Mesodermal cell (in vitro differentiated cells): ENCODE data around the gene DCAF8.
A peak's percentile ranks its signal among the peaks of the same experiment; 100 is the strongest.

Source experiments
- H3K27ac ChIP-seq: 2 replicates; pipeline ENCODE4 v1.7.0; 2013; ENCODE audit warnings: mild to moderate bottlenecking, low read depth, low read length, moderate library complexity; ENCODE audit not compliant: severe bottlenecking
- H3K36me3 ChIP-seq: 2 replicates; pipeline ENCODE4 v1.7.1; 2013; ENCODE audit warnings: mild to moderate bottlenecking, low read length, moderate library complexity; ENCODE audit not compliant: control insufficient read depth, insufficient read depth
- H3K4me1 ChIP-seq: one replicate; pipeline ENCODE4 v1.7.1; 2013; ENCODE audit warnings: mild to moderate bottlenecking, low read length; ENCODE audit not compliant: insufficient read depth, control insufficient read depth, poor library complexity, severe bottlenecking
- H3K4me3 ChIP-seq: 2 replicates; pipeline ENCODE4 v1.7.0; 2013; ENCODE audit warnings: low read length, control low read depth, mild to moderate bottlenecking; ENCODE audit not compliant: insufficient read depth, poor library complexity, severe bottlenecking; ENCODE audit errors: extremely low read depth
- H3K9me3 ChIP-seq: 2 replicates; pipeline ENCODE4 v1.7.1; 2013; ENCODE audit warnings: mild to moderate bottlenecking, low read length, moderate library complexity; ENCODE audit not compliant: control insufficient read depth
- WGBS, 2 experiments: methylation state at CpG; one replicate each; pipeline ENCODE4 v1.1.5; 2013; ENCODE audit warnings: missing lambda C conversion rate in 2 of 2; ENCODE audit not compliant: insufficient coverage in 2 of 2; 5-methylcytosine and 5-hydroxymethylcytosine counted together

DCAF8 gene

DNA sequence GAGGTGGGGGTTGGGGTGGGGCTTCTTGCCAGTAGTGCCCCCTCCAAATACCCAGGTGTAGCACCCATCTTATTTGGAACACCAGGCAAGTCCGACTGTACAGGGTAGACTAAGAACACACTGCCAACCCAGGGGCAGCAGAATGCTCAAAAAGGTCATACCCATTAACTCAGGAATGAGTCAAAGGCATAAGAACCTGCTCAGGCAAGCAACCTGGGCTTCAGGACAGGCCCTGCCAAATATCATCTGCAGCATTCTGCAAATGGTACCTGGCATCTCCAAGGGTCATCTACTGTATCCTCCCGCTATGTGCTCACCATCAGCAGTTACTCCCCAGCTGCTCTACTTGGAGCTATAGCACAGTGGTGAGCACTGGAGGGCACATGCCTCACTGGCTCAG, 37.7 kb downstream of the DCAF8 start:
- peaks cover 94% of the 10 kb centered on the region for H3K36me3 ChIP-seq
- H3K9me3 ChIP-seq, result no peaks in the 10 kb centered on the region
- H3K4me1 ChIP-seq, result peaks cover 2% of the 10 kb centered on the region
- WGBS, 2 experiments, result 82 to 100% methylated on average over 2 of the region's 2 CpGs
- no peak overlapping the region for H3K4me3 ChIP-seq
- H3K27ac ChIP-seq, result no peak overlapping the region

- H3K27ac ChIP-seq, result no peak overlapping the region
- H3K36me3 ChIP-seq, result peaks cover 93% of the 10 kb centered on the region
- peaks cover 21% of the 10 kb centered on the region for H3K4me1 ChIP-seq
- H3K4me3 ChIP-seq, result no peak overlapping the region
- WGBS, 2 experiments, result no CpG with 5 or more reads among the region's 3 CpGs
- no peaks in the 10 kb centered on the region for H3K9me3 ChIP-seq
Measured at GRCh38 chr1:160222546-160222945, 39.8 kb downstream of the DCAF8 start.

- Histone ChIP-seq H3K4me3 (no peak overlapping the region), H3K4me1 (peaks cover 26% of the 10 kb centered on the region), H3K9me3 (no peaks in the 10 kb centered on the region), H3K36me3 (peaks cover 94% of the 10 kb centered on the region), H3K27ac (no peak overlapping the region)
Measured at GRCh38 chr1:160221089-160221488, 41.3 kb downstream of the DCAF8 start.

GRCh38 chr1:160220301-160220700, 42.0 kb downstream of the DCAF8 start:
- Histone ChIP-seq H3K4me1 (peaks cover 30% of the 10 kb centered on the region), H3K36me3 (peaks cover 93% of the 10 kb centered on the region), H3K9me3 (no peaks in the 10 kb centered on the region), H3K27ac (no peak overlapping the region), H3K4me3 (no peak overlapping the region)
- 72 to 78% methylated on average over 2 of the region's 2 CpGs for WGBS, 2 experiments

GRCh38 chr1:160219062-160219929, 43.1 kb downstream of the DCAF8 start:
- 59 to 60% methylated on average over 2 of the region's 4 CpGs for WGBS, 2 experiments
- Histone ChIP-seq H3K4me1 (peaks cover 30% of the 10 kb centered on the region), H3K36me3 (peaks cover 93% of the 10 kb centered on the region), H3K9me3 (no peaks in the 10 kb centered on the region), H3K27ac (peak overlapping the region; percentile 64), H3K4me3 (no peak overlapping the region)

- H3K4me3 ChIP-seq, result no peak overlapping the region
- WGBS, 2 experiments, result 89 to 97% methylated on average over 5 to 10 of the region's 10 CpGs
- peaks cover 30% of the 10 kb centered on the region for H3K4me1 ChIP-seq
- H3K36me3 ChIP-seq, result peaks cover 93% of the 10 kb centered on the region
- H3K27ac ChIP-seq, result peak overlapping the region; percentile 56
- no peaks in the 10 kb centered on the region for H3K9me3 ChIP-seq
Measured at GRCh38 chr1:160217481-160218051, 44.8 kb downstream of the DCAF8 start.

DNA sequence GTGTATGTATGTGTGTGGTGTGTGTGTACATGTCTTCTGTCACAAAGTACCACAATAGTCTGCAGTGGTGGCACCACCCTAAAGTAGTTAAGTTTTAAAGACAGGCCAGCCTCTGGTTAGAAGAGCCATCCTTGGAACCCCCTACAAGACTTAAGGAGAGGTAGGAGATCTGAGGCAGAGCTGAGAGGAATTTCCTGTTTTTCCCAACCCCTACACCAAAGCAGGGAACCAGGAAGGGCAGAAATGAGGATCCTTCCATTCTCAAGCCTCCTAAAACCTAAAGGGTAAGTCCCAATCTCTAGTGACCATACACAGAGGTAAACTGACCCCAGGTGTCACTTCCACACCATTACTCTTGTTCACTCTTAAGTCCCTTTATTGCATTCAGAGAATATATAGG, 46.0 kb downstream of the DCAF8 start:
- Histone ChIP-seq H3K4me1 (peaks cover 30% of the 10 kb centered on the region), H3K9me3 (no peaks in the 10 kb centered on the region), H3K4me3 (no peak overlapping the region), H3K36me3 (peaks cover 93% of the 10 kb centered on the region), H3K27ac (peak overlapping the region; percentile 48)

DNA sequence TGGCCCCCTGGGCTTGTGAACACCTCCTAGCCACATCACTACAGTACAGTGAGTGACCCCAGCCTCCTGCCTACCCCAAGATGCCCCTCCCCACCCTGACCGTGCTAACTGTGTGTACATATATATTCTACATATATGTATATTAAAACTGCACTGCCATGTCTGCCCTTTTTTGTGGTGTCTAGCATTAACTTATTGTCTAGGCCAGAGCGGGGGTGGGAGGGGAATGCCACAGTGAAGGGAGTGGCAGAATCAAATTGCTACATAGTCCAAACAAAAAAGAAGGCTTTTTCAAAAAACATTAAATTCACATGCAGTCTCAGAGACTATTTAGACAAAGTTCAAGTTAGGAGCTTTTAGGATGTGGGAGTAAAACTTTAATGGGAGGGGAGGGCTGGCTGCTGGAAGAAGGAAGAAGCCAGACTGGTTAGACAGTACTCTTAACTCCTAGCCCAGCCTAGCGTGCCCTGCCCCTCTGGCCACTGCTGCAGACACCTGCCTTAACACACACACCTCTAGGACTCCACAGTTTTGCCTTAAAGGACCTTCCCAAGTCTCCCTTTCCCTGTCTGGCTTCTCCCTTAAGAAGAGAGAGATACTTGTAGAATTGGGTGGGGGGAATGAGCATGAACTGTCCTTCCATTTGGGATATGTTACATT, 47.7 kb downstream of the DCAF8 start:
- no peaks in the 10 kb centered on the region for H3K9me3 ChIP-seq
- peaks cover 97% of the 10 kb centered on the region for H3K36me3 ChIP-seq
- 100% methylated on average over 1 of the region's 3 CpGs; no CpG with 5 or more reads in 1 of the 2 experiments for WGBS, 2 experiments

DNA sequence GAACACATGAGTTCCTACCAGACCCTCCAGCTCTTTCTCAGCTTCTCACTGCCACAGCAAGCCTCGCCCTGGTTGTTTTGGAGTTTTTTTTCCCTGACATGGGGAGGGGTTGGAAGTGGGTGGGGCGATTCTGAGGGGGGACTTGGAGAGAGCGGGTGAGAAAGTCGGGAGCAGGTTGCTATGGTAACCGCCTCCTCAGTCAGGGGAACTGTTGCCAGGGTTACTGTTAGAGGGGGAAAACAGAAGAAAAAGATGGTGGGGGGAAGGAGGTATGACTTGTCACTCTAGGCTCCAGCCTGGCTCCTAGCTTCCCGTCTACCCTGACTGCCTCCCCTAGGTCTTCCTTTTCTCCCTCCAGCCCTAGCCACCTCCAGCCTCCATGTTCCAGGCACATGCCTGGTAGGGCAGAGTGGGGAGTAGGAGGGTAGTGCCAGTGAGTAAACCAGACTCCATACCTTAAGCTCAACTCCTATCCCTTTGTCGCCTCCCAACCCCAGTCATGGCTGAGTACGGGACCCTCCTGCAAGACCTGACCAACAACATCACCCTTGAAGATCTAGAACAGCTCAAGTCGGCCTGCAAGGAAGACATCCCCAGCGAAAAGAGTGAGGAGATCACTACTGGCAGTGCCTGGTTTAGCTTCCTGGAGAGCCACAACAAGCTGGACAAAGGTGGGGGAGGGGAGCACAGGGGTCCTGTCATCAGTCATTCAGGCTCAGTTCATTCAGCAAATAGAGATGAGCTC, 51.1 kb downstream of the DCAF8 start:
- H3K4me1 ChIP-seq, result peaks cover 49% of the 10 kb centered on the region
- H3K27ac ChIP-seq, result peak overlapping the region; percentile 55
- no peaks in the 10 kb centered on the region for H3K9me3 ChIP-seq
- 90 to 96% methylated on average over 3 to 7 of the region's 10 CpGs for WGBS, 2 experiments
- peaks cover 92% of the 10 kb centered on the region for H3K36me3 ChIP-seq
- no peak overlapping the region for H3K4me3 ChIP-seq

More for the DNA sequence above, 47.7 kb downstream of the DCAF8 start:
- H3K4me3 ChIP-seq, result no peak overlapping the region
- H3K4me1 ChIP-seq, result peaks cover 40% of the 10 kb centered on the region
- H3K27ac ChIP-seq, result no peak overlapping the region

- 40% methylated on average over 1 of the region's 5 CpGs; no CpG with 5 or more reads in 1 of the 2 experiments for WGBS, 2 experiments
- Histone ChIP-seq H3K9me3 (no peaks in the 10 kb centered on the region), H3K36me3 (peaks cover 86% of the 10 kb centered on the region), H3K27ac (peak overlapping the region; percentile 55), H3K4me1 (peaks cover 44% of the 10 kb centered on the region), H3K4me3 (no peak overlapping the region)
Measured at GRCh38 chr1:160210561-160210960, 51.8 kb downstream of the DCAF8 start.
